NT2/D1 (cell line): Measurements from ENCODE around the gene CREG1.

ENCODE experiments used
- SUZ12 ChIP-seq: IDR thresholded peaks from 2 replicates; pipeline ENCODE4 v1.6.1; 2011; ENCODE audit not compliant: insufficient read length, insufficient read depth; ENCODE audit errors: extremely low read depth
- ZNF274 ChIP-seq: IDR thresholded peaks from 2 replicates; pipeline ENCODE4 v1.6.1; 2011; ENCODE audit warnings: mild to moderate bottlenecking, low read depth, low read length

DNA sequence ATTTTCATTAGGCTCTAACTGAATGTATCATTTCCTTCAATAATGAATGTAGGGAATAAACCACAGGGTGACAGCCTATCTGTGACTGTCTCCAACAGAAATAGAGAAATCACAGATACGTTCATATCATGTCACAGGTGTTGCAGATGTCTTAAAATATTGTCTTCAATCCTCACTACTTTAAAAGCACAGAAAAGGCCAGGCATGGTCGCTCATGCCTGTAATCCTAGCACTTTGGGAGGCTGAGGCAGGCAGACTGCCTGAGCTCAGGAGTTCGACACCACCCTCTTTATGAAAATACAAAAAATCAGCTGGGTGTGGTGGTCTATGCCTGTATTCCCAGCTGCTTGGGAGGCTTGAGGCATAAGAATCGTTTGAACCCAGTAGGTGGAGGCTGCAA, 8.2 kb downstream of the CREG1 start:
- no peak for TF ChIP-seq ZNF274
- TF ChIP-seq SUZ12, result no peak
